SK-N-MC (cell line): ENCODE results near the gene ZMIZ1.

Experiments
- EZH2 ChIP-seq: fragments of 200-600 bp; sonication (generic); IDR thresholded peaks from one replicate; pipeline ENCODE4 v1.6.1; 2017; ENCODE audit warnings: antibody characterized with exemption
- FOXP2 ChIP-seq: optimal IDR thresholded peaks from 2 replicates; pipeline ENCODE3; 2011; ENCODE audit warnings: mild to moderate bottlenecking, moderate library complexity; ENCODE audit not compliant: insufficient read depth; ENCODE audit errors: extremely low read length, control extremely low read depth
- POLR2AphosphoS5 ChIP-seq: IDR thresholded peaks from 2 replicates; pipeline ENCODE4 v1.6.1; 2012; ENCODE audit warnings: mild to moderate bottlenecking, low read depth, low read length, borderline replicate concordance

GRCh38 chr10:79105818-79106217, 37.1 kb downstream of the ZMIZ1 start:
- TF ChIP-seq POLR2AphosphoS5 = no peak
- no peak for TF ChIP-seq EZH2
- TF ChIP-seq FOXP2 = no peak
